Activated T-cell treated with anti-CD3 and anti-CD28 coated beads, Interleukin-2, amount 50 U/mL, for 72 hours (primary cell): Measurements from ENCODE around the gene HTT. TPM values are rescaled to one million over a fixed set of nuclear protein-coding genes. Genes with fewer than 3 reads are reported as not detected.

Experiments used
- ATAC-seq, 2 donors: fragments of 150-1000 bp; cut with Tn5 transposase; replicated peaks in 1 of 2; 2 replicates each; pipeline ENCODE4 v1.10.0; 2021; ENCODE audit warnings: moderate library complexity in 2 of 2, mild to moderate bottlenecking in 1 of 2
- DNase-seq, 2 donors: peaks; one replicate each; pipeline ENCODE4 v3.0.0; 2021 to 2022; ENCODE audit warnings: mixed read lengths in 1 of 2
- H3K27ac Mint-ChIP-seq: one replicate; pipeline ENCODE4 v1.8.0; 2022; ENCODE audit warnings: mild to moderate bottlenecking, moderate library complexity, mixed read lengths
- H3K27me3 Mint-ChIP-seq: one replicate; pipeline ENCODE4 v1.8.0; 2022; ENCODE audit warnings: low read depth, mixed read lengths
- H3K36me3 Mint-ChIP-seq, 2 donors: one replicate each; pipeline ENCODE4 v1.8.0; 2022; ENCODE audit warnings: mixed read lengths in 2 of 2, mild to moderate bottlenecking in 1 of 2; ENCODE audit not compliant: insufficient read depth in 2 of 2
- H3K4me1 Mint-ChIP-seq: one replicate; pipeline ENCODE4 v1.8.0; 2022; ENCODE audit warnings: low read depth, mixed read lengths
- H3K4me3 Mint-ChIP-seq, 2 donors: one replicate each; pipeline ENCODE4 v1.8.0; 2022; ENCODE audit warnings: mild to moderate bottlenecking in 2 of 2, mixed read lengths in 2 of 2, moderate library complexity in 2 of 2
- H3K9me3 Mint-ChIP-seq, 2 donors: one replicate each; pipeline ENCODE4 v1.8.0; 2022; ENCODE audit warnings: mixed read lengths in 2 of 2
- total RNA-seq, 2 donors: library from RNA; stranded (reverse); gene quantifications; one replicate each; pipeline ENCODE4 v1.2.3, GENCODE V29; 2022

HTT gene
- total RNA-seq, 2 donors from 2014 or later: 88.0 to 97.9 TPM

GRCh38 chr4:3107691-3108121 is 33.2 kb downstream of the HTT start:
- no peak overlapping the region for H3K4me3 Mint-ChIP-seq
- DNase-seq: no peak
- H3K9me3 Mint-ChIP-seq: no peaks in the 10 kb centered on the region
- ATAC-seq: no peak
- no peaks in the 10 kb centered on the region for H3K27me3 Mint-ChIP-seq
- H3K4me1 Mint-ChIP-seq: peaks cover 11% of the 10 kb centered on the region
- H3K27ac Mint-ChIP-seq: no peak overlapping the region
- H3K36me3 Mint-ChIP-seq: peaks cover 2 to 33% of the 10 kb centered on the region in 2 donors

DNA sequence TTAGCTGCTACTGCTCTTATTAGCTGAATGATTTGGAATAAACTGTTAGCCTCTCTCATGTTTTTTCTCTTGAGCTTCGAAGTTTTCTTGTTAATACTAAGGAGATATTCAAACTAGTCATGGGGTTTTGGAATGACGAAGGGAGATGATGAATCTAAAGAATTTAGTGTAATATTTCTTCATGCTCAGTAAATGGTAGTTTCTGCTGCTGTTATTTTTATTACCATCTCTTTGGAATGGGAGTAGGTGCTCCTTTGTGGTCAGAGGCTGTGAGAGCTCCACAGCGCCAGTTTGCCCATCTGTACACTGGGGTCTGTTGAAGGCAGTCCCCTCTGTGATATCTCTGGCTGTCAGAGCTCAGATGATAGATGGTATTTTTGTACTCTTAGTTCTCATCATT is 33.7 kb downstream of the HTT start:
- Mint-ChIP-seq H3K9me3 (no peaks in the 10 kb centered on the region), H3K4me1 (peaks cover 11% of the 10 kb centered on the region), H3K36me3 (peaks cover 2 to 36% of the 10 kb centered on the region in 2 donors), H3K4me3 (no peak overlapping the region), H3K27ac (no peak overlapping the region), H3K27me3 (no peaks in the 10 kb centered on the region)
- DNase-seq (no peak), ATAC-seq (no peak)

GRCh38 chr4:3111461-3111860 is 37.0 kb downstream of the HTT start:
- Mint-ChIP-seq H3K36me3 (peaks cover 4 to 35% of the 10 kb centered on the region in 2 donors), H3K9me3 (no peaks in the 10 kb centered on the region), H3K27me3 (no peaks in the 10 kb centered on the region), H3K27ac (no peak overlapping the region), H3K4me3 (no peak overlapping the region), H3K4me1 (peaks cover 5% of the 10 kb centered on the region)
- ATAC-seq: no peak
- no peak for DNase-seq

DNA sequence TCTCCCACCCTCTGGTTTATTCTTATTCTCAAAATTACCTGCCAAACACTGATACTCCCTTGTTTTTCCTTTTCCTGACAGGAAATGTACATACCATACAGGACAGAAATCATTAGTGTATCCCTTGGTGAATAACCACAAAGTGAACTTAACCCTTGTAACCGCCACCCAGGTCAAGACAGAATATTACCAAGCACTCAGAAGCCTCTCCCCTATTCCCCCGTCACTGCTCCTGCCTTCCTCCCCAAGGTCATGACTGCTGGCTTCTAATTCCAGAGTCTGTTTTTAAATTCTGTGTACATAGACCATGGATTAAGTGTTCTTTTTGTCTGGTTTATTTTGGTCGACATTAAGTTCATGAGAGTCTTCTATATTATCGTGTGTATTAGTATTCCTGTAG is 37.7 kb downstream of the HTT start:
- Mint-ChIP-seq H3K9me3 (no peaks in the 10 kb centered on the region), H3K4me3 (no peak overlapping the region), H3K27me3 (no peaks in the 10 kb centered on the region), H3K4me1 (no peaks in the 10 kb centered on the region), H3K36me3 (peaks cover 4 to 34% of the 10 kb centered on the region in 2 donors), H3K27ac (no peak overlapping the region)
- no peak for ATAC-seq
- no peak for DNase-seq

DNA sequence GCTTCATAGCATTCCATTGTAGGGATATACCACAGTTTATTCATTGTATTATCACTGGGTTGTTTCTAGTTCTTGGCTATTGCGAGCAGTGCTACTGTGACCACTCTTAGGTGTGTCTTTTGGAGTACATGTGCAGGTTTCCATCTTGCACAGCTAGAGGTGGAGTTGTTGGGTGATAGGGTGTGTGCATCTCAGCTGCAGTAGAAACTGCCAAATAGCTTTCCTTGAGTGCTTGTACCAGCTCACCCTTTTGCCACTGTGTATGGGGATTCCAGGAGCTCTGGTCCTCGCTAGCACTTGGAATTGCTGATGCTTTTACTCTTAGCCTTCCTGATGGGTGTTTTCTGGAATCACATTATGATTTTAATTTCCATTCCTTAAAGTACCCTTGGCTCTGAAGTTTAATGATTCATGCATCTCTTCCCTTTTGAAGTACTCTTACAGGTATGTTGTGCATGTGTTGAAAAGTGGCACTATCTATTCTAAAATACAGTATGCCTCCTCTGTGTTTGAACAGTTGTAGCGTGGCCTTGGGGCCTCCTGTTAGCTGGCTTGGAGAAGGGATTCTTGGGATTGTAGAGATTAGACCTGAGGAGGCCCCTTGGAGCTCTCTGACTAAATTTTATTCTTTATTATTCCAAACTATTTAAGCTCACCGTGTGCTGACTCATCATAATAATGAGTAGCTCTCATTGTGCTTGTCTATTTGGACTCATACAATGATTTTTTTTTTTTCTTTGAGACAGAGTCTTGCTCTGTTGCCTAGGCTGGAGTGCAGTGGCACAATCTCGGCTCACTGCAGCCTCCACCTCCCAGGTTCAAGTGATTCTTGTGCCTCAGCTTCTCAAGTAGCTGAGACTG is 38.4 kb downstream of the HTT start:
- Mint-ChIP-seq H3K4me3 (no peak overlapping the region), H3K4me1 (no peaks in the 10 kb centered on the region), H3K9me3 (no peaks in the 10 kb centered on the region), H3K36me3 (peaks cover 4 to 31% of the 10 kb centered on the region in 2 donors), H3K27ac (no peak overlapping the region), H3K27me3 (no peaks in the 10 kb centered on the region)
- ATAC-seq: no peak
- no peak for DNase-seq

DNA sequence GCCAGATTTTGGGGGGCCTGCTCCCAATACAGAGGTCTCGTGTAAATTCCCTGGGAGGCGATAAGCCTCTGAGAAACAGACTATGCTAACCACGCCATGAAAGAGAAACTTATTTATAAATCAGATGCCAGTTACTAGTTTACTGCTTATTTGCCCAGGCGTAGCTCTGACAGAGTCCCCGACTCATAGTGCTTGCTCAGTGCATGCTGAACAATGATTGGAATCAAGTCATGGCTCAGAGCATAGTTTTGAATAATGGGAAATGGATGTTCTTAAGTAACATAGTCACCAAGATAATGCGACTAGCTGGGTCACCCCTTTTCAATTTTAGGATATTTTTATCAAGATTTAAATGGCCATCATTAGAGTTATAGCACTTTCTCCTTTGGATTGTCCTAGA is 39.9 kb downstream of the HTT start:
- H3K27me3 Mint-ChIP-seq: no peaks in the 10 kb centered on the region
- H3K27ac Mint-ChIP-seq: no peak overlapping the region

DNA sequence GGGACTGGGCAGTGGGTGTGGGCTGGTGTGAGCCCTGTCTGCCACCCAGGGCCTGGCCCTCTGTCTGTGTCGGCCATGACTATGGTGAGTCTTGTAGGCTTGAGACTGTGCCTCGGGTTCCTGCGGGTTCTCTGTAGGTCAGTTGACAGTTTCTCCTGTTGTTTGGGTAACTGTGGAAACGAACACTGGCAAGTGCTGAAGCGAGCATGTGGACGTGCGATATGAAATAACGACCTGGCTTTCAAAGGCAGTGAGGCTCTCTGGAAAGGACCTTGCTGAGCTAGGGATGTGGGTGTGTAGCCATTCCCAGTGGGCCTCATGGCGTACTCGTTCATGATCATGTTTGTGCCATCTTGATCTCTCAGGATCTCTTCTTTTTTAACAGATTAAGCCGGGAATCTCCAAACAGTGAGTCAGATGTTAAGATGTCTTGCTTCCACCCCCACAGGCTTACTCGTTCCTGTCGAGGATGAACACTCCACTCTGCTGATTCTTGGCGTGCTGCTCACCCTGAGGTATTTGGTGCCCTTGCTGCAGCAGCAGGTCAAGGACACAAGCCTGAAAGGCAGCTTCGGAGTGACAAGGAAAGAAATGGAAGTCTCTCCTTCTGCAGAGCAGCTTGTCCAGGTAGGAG is 41.3 kb downstream of the HTT start:
- no peaks in the 10 kb centered on the region for H3K27me3 Mint-ChIP-seq
- ATAC-seq: no peak
- no peaks in the 10 kb centered on the region for H3K4me1 Mint-ChIP-seq
- peaks cover 5 to 21% of the 10 kb centered on the region in 2 donors for H3K36me3 Mint-ChIP-seq
- DNase-seq: no peak
- H3K9me3 Mint-ChIP-seq: no peaks in the 10 kb centered on the region
- no peak overlapping the region for H3K27ac Mint-ChIP-seq
- no peak overlapping the region for H3K4me3 Mint-ChIP-seq

More for the DNA sequence above, 39.9 kb downstream of the HTT start:
- ATAC-seq (no peak), DNase-seq (no peak)
- no peak overlapping the region for H3K4me3 Mint-ChIP-seq
- H3K36me3 Mint-ChIP-seq: peaks cover 4 to 27% of the 10 kb centered on the region in 2 donors
- H3K9me3 Mint-ChIP-seq: no peaks in the 10 kb centered on the region
- H3K4me1 Mint-ChIP-seq: no peaks in the 10 kb centered on the region

DNA sequence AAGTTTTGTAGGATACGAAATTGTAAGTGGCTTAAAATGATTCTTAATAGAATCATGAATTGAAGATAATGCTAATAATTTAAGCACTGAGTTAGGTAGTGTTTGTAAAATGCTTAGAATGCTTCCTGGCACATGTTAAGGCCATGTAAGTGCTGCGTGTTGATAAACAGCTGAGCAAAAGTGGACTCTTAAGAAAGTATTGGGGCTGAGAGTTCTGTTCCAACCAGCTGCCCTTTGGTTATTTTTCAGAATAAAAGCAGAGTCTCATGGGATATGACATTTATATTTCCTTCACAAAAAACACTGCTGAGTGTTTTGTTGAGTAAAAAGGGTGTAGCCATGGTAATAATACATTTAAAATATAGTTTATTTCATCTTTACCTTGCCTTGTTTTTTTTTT is 42.5 kb downstream of the HTT start:
- H3K27me3 Mint-ChIP-seq: no peaks in the 10 kb centered on the region
- no peak overlapping the region for H3K4me3 Mint-ChIP-seq
- ATAC-seq (no peak), DNase-seq (no peak)
- no peaks in the 10 kb centered on the region for H3K9me3 Mint-ChIP-seq
- H3K4me1 Mint-ChIP-seq: peaks cover 1% of the 10 kb centered on the region
- no peak overlapping the region for H3K27ac Mint-ChIP-seq
- peaks cover 6 to 21% of the 10 kb centered on the region in 2 donors for H3K36me3 Mint-ChIP-seq

GRCh38 chr4:3118312-3118711 is 43.8 kb downstream of the HTT start:
- H3K27me3 Mint-ChIP-seq: no peaks in the 10 kb centered on the region
- H3K9me3 Mint-ChIP-seq: no peaks in the 10 kb centered on the region
- H3K4me1 Mint-ChIP-seq: peaks cover 14% of the 10 kb centered on the region
- no peak overlapping the region for H3K4me3 Mint-ChIP-seq
- ATAC-seq (no peak), DNase-seq (no peak)
- peaks cover 9 to 23% of the 10 kb centered on the region in 2 donors for H3K36me3 Mint-ChIP-seq
- H3K27ac Mint-ChIP-seq: peak overlapping the region; percentile 81

- H3K4me3 Mint-ChIP-seq: no peak overlapping the region
- ATAC-seq: no peak
- H3K9me3 Mint-ChIP-seq: no peaks in the 10 kb centered on the region
Measured at GRCh38 chr4:3119464-3119863, 45.0 kb downstream of the HTT start.

DNA sequence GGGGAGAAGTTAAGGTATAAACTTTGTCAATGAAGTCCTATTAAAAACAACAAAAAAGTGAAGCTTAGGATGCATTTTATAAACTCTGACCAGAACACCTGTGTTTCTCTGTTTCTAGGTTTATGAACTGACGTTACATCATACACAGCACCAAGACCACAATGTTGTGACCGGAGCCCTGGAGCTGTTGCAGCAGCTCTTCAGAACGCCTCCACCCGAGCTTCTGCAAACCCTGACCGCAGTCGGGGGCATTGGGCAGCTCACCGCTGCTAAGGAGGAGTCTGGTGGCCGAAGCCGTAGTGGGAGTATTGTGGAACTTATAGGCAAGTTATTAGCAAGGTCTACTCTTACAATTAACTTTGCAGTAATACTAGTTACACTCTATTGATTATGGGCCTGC is 46.6 kb downstream of the HTT start:
- ATAC-seq (no peak), DNase-seq (no peak)
- H3K27ac Mint-ChIP-seq: no peak overlapping the region
- no peaks in the 10 kb centered on the region for H3K27me3 Mint-ChIP-seq
- no peaks in the 10 kb centered on the region for H3K9me3 Mint-ChIP-seq
- H3K4me1 Mint-ChIP-seq: peaks cover 28% of the 10 kb centered on the region
- no peak overlapping the region for H3K4me3 Mint-ChIP-seq
- peaks cover 5 to 19% of the 10 kb centered on the region in 2 donors for H3K36me3 Mint-ChIP-seq

More at GRCh38 chr4:3119464-3119863, 45.0 kb downstream of the HTT start:
- Mint-ChIP-seq H3K27ac (no peak overlapping the region), H3K27me3 (no peaks in the 10 kb centered on the region), H3K4me1 (peaks cover 25% of the 10 kb centered on the region), H3K36me3 (peaks cover 9 to 23% of the 10 kb centered on the region in 2 donors)
- DNase-seq: no peak

DNA sequence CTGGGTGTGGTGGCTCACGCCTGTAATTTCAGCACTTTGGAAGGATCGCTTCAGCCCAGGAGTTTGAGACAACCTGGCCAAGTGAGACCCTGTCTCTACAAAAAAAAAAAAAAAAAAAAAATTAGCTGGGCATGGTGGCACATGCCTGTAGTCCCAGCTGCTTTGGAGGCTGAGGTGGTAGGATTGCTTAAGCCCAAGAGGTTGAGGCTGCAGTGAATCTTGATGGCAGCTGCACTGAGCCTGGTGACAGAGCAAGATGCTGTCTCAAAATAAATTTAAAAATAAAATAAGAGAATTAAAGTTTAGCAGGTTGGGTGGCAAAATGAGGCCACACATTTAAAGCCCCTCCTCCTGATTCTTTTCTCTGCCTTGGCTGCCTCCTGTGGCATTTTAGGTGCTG is 47.1 kb downstream of the HTT start:
- no peak for ATAC-seq
- H3K9me3 Mint-ChIP-seq: no peaks in the 10 kb centered on the region
- no peaks in the 10 kb centered on the region for H3K27me3 Mint-ChIP-seq
- no peak overlapping the region for H3K27ac Mint-ChIP-seq
- no peak for DNase-seq
- no peak overlapping the region for H3K4me3 Mint-ChIP-seq
- H3K4me1 Mint-ChIP-seq: peaks cover 28% of the 10 kb centered on the region
- H3K36me3 Mint-ChIP-seq: peaks cover 5 to 16% of the 10 kb centered on the region in 2 donors

GRCh38 chr4:3122081-3122563 is 47.6 kb downstream of the HTT start:
- Mint-ChIP-seq H3K9me3 (no peaks in the 10 kb centered on the region), H3K27ac (peak overlapping the region; percentile 65)
- peak in 1 of 2 donors; percentile 32 for ATAC-seq

More at GRCh38 chr4:3122081-3122563, 47.6 kb downstream of the HTT start:
- Mint-ChIP-seq H3K4me1 (peaks cover 28% of the 10 kb centered on the region), H3K4me3 (no peak overlapping the region), H3K36me3 (peaks cover 7 to 16% of the 10 kb centered on the region in 2 donors), H3K27me3 (no peaks in the 10 kb centered on the region)
- no peak for DNase-seq
